ENCODE measurements around the gene PLCB2. TPM values are rescaled to one million over a fixed set of nuclear protein-coding genes. Genes with fewer than 3 reads are reported as not detected.

The PLCB2 gene
- 10 to 100 TPM in 2 of 4 donors, 1 to 10 TPM in 2; 1.5 to 13.5 (median 8.8) TPM for total RNA-seq

- peak; percentile 55 for ATAC-seq
- peaks cover 0 to 10% (median 0%) of the 10 kb centered on the region in 3 donors for H3K4me1 ChIP-seq
- 54 to 60% methylated on average over 1 to 4 of the region's 15 CpGs for WGBS, 2 donors (ENCODE audit: low coverage in 1 of 2)
- H3K9me3 ChIP-seq = no peaks in the 10 kb centered on the region
- no peaks in the 10 kb centered on the region for H3K36me3 ChIP-seq
- H3K27me3 ChIP-seq = peaks cover 10% of the 10 kb centered on the region
- peak within 1 kb of the TSS in 1 of 2 donors; percentile 40 for H3K4me3 ChIP-seq
- TF ChIP-seq POLR2A (IDR thresholded peaks at IDR 0.05) (no peak), CTCF (IDR thresholded peaks at IDR 0.05) (no peak), EP300 (IDR thresholded peaks at IDR 0.05) (no peak), POLR2AphosphoS5 (IDR thresholded peaks at IDR 0.05) (no peak)
- peak within 1 kb of the TSS in 2 of 4 donors; percentile 14 to 65 for H3K27ac ChIP-seq
Observed at GRCh38 chr15:40307421-40308211, at the start of gene PLCB2. Gene PLCB2, minus strand, starts transcription at chr15:40307935. Its CDS starts 263 bp downstream, at chr15:40307672.

- Histone ChIP-seq H3K9me3 (no peaks in the 10 kb centered on the region), H3K4me1 (peaks cover 4 to 32% (median 8%) of the 10 kb centered on the region in 3 donors), H3K36me3 (no peaks in the 10 kb centered on the region), H3K27ac (no peak overlapping the region), H3K4me3 (peak overlapping the region in 1 of 2 donors; percentile 50), H3K27me3 (peaks cover 11% of the 10 kb centered on the region)
- no peak for ATAC-seq
- no CpG with 5 or more reads among the region's 1 CpG for WGBS, 2 donors (ENCODE audit: low coverage in 1 of 2)
- TF ChIP-seq POLR2AphosphoS5 (IDR thresholded peaks at IDR 0.05) (no peak), POLR2A (IDR thresholded peaks at IDR 0.05) (no peak), CTCF (IDR thresholded peaks at IDR 0.05) (no peak), EP300 (IDR thresholded peaks at IDR 0.05) (no peak)
Observed at GRCh38 chr15:40357246-40357645, 49.5 kb upstream of the PLCB2 start.

- Histone ChIP-seq H3K36me3 (no peaks in the 10 kb centered on the region), H3K4me1 (peaks cover 4 to 32% (median 8%) of the 10 kb centered on the region in 3 donors), H3K9me3 (no peaks in the 10 kb centered on the region), H3K27ac (no peak overlapping the region), H3K4me3 (no peak overlapping the region), H3K27me3 (peaks cover 11% of the 10 kb centered on the region)
- ATAC-seq = no peak
- no CpG with 5 or more reads among the region's 5 CpGs for WGBS, 2 donors (ENCODE audit: low coverage in 1 of 2)
- TF ChIP-seq CTCF (IDR thresholded peaks at IDR 0.05) = no peak
- no peak for TF ChIP-seq POLR2AphosphoS5 (IDR thresholded peaks at IDR 0.05)
- TF ChIP-seq EP300 (IDR thresholded peaks at IDR 0.05) = no peak
- no peak for TF ChIP-seq POLR2A (IDR thresholded peaks at IDR 0.05)
Observed at GRCh38 chr15:40355976-40356585, 48.3 kb upstream of the PLCB2 start.

GRCh38 chr15:40354408-40355171 lies 46.9 kb upstream of the PLCB2 start:
- Histone ChIP-seq H3K4me1 (peaks cover 4 to 32% (median 8%) of the 10 kb centered on the region in 3 donors), H3K27me3 (peaks cover 11% of the 10 kb centered on the region), H3K9me3 (no peaks in the 10 kb centered on the region), H3K36me3 (no peaks in the 10 kb centered on the region), H3K27ac (no peak overlapping the region), H3K4me3 (no peak overlapping the region)
- TF ChIP-seq EP300 (IDR thresholded peaks at IDR 0.05) = no peak
- TF ChIP-seq CTCF (IDR thresholded peaks at IDR 0.05) = peak in 2 of 4 experiments; percentile 33 to 59
- 0 to 7% methylated on average over 2 to 5 of the region's 9 CpGs for WGBS, 2 donors (ENCODE audit: low coverage in 1 of 2)
- no peak for ATAC-seq

All from gastroesophageal sphincter (tissue), 4 donors.